Loucy (cell line): ENCODE results near the gene MACROD1.

Experiments
- H2AFZ ChIP-seq: fragments of 200-600 bp; sonication (generic); 2 replicates; pipeline ENCODE4 v1.6.0; 2016; ENCODE audit warnings: antibody characterized with exemption, mild to moderate bottlenecking, low read length, moderate library complexity
- H3F3A ChIP-seq: fragments of 200-600 bp; 2 replicates; pipeline ENCODE4 v1.6.0; 2016; ENCODE audit warnings: antibody characterized with exemption, low read depth, mild to moderate bottlenecking
- H3K27me3 ChIP-seq: fragments of 200-600 bp; sonication (generic); 2 replicates; pipeline ENCODE4 v1.6.1; 2014; ENCODE audit warnings: low read length, mild to moderate bottlenecking; ENCODE audit not compliant: insufficient read depth, poor library complexity, severe bottlenecking
- H3K36me3 ChIP-seq: fragments of 200-600 bp; sonication (generic); 2 replicates; pipeline ENCODE4 v1.6.1; 2016; ENCODE audit warnings: low read length; ENCODE audit not compliant: insufficient read depth
- H3K4me1 ChIP-seq: fragments of 200-600 bp; sonication (generic); 2 replicates; pipeline ENCODE4 v1.5.1; 2014; ENCODE audit warnings: low read length, mild to moderate bottlenecking; ENCODE audit not compliant: insufficient read depth, poor library complexity, severe bottlenecking
- H3K4me2 ChIP-seq: fragments of 200-600 bp; sonication (generic); 2 replicates; pipeline ENCODE4 v1.6.0; 2014; ENCODE audit warnings: antibody characterized with exemption, low read length, low read depth, mild to moderate bottlenecking; ENCODE audit not compliant: poor library complexity, severe bottlenecking
- H3K4me3 ChIP-seq: fragments of 200-600 bp; sonication (generic); 2 replicates; pipeline ENCODE4 v1.5.1; 2014; ENCODE audit warnings: low read length, mild to moderate bottlenecking, mixed read lengths; ENCODE audit not compliant: poor library complexity, severe bottlenecking
- H3K79me2 ChIP-seq: fragments of 200-600 bp; sonication (generic); 2 replicates; pipeline ENCODE4 v1.6.1; 2014; ENCODE audit warnings: low read length; ENCODE audit not compliant: insufficient read depth
- H3K9ac ChIP-seq: fragments of 200-600 bp; sonication (generic); 2 replicates; pipeline ENCODE4 v1.6.0; 2014; ENCODE audit warnings: mild to moderate bottlenecking, low read depth, low read length, moderate library complexity; ENCODE audit not compliant: poor library complexity, severe bottlenecking
- H3K9me2 ChIP-seq: fragments of 200-600 bp; sonication (generic); replicated peaks from 2 replicates; pipeline ENCODE4 v1.6.1; 2016; ENCODE audit warnings: low read depth, low read length, mixed read lengths
- H3K9me3 ChIP-seq: fragments of 200-600 bp; sonication (generic); 2 replicates; pipeline ENCODE4 v1.6.1; 2014; ENCODE audit warnings: mild to moderate bottlenecking, antibody characterized with exemption, low read length, low read depth; ENCODE audit not compliant: insufficient read depth
- H4K20me1 ChIP-seq: fragments of 200-600 bp; sonication (generic); 2 replicates; pipeline ENCODE4 v1.6.0; 2014; ENCODE audit warnings: antibody characterized with exemption, low read length, mild to moderate bottlenecking; ENCODE audit not compliant: insufficient read depth, poor library complexity, severe bottlenecking
- EZH2phosphoT487 ChIP-seq: fragments of 200-600 bp; IDR thresholded peaks from 2 replicates; pipeline ENCODE4 v1.6.1; 2018; ENCODE audit warnings: antibody characterized with exemption, mild to moderate bottlenecking, moderate library complexity, borderline replicate concordance
- TF ChIP-seq, protein P1 (sequence below): fragments of 200-600 bp; sonication (generic); conservative IDR thresholded peaks from 2 replicates; pipeline ENCODE4 v1.5.1; 2014; ENCODE audit warnings: mild to moderate bottlenecking, antibody characterized with exemption, low read length

MACROD1 gene

DNA sequence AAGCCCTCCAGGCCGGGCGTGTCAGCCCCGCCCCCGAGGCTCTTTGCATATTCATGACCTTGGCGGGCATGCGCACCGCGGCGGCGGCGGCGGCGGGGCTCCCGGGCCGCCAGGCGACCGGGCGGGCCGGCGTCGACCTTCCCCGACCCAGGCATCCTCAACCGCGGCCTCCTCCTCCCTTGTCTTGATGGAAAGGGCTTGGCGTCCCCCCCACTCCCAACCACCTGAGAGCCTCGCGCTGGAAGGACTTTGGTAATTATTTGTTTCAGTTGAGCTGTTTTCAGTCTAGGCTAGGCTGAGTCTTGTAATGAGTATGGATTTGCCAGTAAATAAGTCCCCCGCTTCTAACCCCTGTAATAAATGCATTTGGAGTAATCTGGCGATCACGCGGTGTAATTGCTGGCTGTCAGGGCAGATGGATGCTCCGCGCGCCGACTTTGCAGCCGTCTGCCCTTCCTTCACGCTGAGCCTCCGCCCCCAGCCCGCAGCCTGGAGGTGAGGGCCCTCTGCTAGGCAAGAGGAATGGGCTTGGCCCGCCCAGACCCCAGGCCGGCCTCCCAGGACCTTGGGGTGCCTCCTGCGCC is 105.0 kb downstream of the MACROD1 start:
- Histone ChIP-seq H3K36me3 (no peaks in the 10 kb centered on the region), H3K79me2 (no peaks in the 10 kb centered on the region), H3K27me3 (no peaks in the 10 kb centered on the region), H2AFZ (no peak overlapping the region), H3K4me1 (no peaks in the 10 kb centered on the region), H4K20me1 (no peaks in the 10 kb centered on the region), H3K9me2 (no peaks in the 10 kb centered on the region), H3K4me3 (peak overlapping the region; percentile 35), H3F3A (no peaks in the 10 kb centered on the region), H3K9ac (no peak overlapping the region), H3K9me3 (no peaks in the 10 kb centered on the region), H3K4me2 (peak overlapping the region; percentile 24)
- TF ChIP-seq EZH2phosphoT487: no peak
- TF ChIP-seq, protein P1, sequence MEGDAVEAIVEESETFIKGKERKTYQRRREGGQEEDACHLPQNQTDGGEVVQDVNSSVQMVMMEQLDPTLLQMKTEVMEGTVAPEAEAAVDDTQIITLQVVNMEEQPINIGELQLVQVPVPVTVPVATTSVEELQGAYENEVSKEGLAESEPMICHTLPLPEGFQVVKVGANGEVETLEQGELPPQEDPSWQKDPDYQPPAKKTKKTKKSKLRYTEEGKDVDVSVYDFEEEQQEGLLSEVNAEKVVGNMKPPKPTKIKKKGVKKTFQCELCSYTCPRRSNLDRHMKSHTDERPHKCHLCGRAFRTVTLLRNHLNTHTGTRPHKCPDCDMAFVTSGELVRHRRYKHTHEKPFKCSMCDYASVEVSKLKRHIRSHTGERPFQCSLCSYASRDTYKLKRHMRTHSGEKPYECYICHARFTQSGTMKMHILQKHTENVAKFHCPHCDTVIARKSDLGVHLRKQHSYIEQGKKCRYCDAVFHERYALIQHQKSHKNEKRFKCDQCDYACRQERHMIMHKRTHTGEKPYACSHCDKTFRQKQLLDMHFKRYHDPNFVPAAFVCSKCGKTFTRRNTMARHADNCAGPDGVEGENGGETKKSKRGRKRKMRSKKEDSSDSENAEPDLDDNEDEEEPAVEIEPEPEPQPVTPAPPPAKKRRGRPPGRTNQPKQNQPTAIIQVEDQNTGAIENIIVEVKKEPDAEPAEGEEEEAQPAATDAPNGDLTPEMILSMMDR: no peak

DNA sequence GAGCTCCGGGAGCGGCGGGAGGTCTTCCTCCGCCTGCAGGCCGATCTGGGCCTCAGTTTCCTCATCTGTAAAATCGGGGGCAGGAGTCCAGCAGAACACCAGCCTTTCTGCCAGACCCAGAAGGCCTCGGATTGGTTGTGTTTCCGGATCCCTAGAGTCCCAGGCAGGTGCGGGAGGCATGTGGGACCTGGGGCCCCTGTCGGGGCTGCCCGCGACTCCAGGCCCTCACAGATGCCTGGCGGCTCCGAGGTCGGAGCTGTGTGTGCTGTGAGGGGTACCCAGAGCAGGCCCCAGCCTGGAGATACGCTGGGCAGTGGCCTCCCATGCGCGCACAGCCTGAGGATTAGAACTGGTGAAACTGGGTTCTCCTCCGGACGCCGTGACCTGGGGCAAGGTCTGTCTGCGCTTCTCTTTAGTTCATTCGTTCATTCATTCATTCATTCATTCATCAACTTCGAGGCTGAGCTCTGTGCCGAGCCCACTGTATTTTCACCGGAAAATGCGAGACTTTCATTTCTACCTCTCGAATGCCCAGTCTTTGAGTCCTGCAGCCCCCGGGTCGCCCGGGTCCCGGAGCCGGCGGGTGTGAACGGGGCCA is 105.6 kb downstream of the MACROD1 start:
- Histone ChIP-seq H3K4me2 (no peak overlapping the region), H3K27me3 (no peaks in the 10 kb centered on the region), H3K9me2 (no peaks in the 10 kb centered on the region), H3K36me3 (no peaks in the 10 kb centered on the region), H3K9ac (no peak overlapping the region), H4K20me1 (no peaks in the 10 kb centered on the region), H3K4me1 (no peaks in the 10 kb centered on the region), H3F3A (no peaks in the 10 kb centered on the region), H3K4me3 (no peak overlapping the region), H3K79me2 (no peaks in the 10 kb centered on the region), H3K9me3 (no peaks in the 10 kb centered on the region), H2AFZ (no peak overlapping the region)
- no peak for TF ChIP-seq EZH2phosphoT487
- TF ChIP-seq, protein P1: no peak

DNA sequence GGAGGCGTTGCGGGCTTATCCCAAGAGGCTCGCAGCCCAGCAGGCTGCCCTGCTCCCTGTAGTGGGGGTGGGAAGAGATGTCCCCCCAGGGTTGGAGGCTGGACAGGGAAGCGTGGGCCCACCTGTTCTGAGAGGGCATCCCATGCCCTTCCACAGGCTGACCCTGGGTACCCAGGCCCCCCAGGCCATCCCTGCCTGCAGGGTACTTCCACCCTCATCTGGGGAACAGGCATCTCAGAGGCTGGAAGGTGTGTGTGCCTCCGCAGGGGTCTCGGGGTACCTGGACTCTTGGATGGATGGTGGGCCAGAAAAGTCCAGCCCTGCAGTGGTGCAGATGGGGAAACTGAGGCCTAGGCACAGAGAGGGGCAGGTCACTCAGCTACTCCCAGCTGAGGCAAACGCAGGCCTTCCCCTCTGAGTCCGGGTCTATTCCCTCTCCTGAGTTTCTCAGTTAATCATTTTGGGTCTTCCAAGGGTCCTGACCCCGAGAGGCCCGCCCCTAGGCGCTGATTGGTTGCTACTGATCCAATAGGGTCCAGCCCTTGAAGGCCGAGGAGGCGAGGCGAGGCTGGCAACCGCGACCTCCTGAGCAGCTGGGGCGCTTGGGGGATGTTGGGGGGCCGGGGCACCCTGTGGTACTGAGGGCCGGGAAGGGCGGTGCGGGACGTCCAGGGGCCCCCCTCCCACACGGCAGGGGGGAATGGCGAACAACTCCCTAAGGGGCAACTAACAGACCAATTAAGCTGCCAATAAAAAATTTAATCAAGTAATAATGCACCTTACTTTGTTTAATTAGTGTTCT is 106.4 kb downstream of the MACROD1 start:
- H3K79me2 ChIP-seq: no peaks in the 10 kb centered on the region
- no peaks in the 10 kb centered on the region for H4K20me1 ChIP-seq
- H3K4me2 ChIP-seq: no peak overlapping the region
- no peak overlapping the region for H3K4me3 ChIP-seq
- no peaks in the 10 kb centered on the region for H3K9me3 ChIP-seq
- no peaks in the 10 kb centered on the region for H3K36me3 ChIP-seq
- no peaks in the 10 kb centered on the region for H3K4me1 ChIP-seq
- no peaks in the 10 kb centered on the region for H3F3A ChIP-seq
- no peaks in the 10 kb centered on the region for H3K9me2 ChIP-seq
- H3K9ac ChIP-seq: no peak overlapping the region
- no peaks in the 10 kb centered on the region for H3K27me3 ChIP-seq
- no peak overlapping the region for H2AFZ ChIP-seq
- TF ChIP-seq EZH2phosphoT487: no peak
- TF ChIP-seq, protein P1: no peak
